ENCODE data around the gene TCFL5.

DNA sequence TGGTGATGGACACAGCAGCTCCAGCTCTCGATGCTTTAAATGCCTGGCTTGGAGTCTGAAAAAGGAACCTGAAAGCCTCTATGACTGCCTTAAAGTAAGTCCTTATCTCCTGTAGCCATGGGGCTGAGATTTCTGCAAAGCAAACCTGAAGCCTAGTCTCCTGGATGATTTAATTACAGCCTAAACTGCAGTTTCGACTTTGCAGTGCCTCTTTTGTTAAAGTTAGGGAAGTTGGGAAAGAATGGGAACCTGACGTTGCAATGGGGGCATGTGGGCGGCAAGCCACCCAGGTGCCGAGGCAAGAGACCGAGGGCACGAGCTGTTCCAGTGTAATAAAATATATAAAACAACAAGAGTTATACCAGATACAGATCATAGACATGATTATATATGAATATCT is 11.7 kb upstream of the TCFL5 start:
- TF ChIP-seq, protein P1, sequence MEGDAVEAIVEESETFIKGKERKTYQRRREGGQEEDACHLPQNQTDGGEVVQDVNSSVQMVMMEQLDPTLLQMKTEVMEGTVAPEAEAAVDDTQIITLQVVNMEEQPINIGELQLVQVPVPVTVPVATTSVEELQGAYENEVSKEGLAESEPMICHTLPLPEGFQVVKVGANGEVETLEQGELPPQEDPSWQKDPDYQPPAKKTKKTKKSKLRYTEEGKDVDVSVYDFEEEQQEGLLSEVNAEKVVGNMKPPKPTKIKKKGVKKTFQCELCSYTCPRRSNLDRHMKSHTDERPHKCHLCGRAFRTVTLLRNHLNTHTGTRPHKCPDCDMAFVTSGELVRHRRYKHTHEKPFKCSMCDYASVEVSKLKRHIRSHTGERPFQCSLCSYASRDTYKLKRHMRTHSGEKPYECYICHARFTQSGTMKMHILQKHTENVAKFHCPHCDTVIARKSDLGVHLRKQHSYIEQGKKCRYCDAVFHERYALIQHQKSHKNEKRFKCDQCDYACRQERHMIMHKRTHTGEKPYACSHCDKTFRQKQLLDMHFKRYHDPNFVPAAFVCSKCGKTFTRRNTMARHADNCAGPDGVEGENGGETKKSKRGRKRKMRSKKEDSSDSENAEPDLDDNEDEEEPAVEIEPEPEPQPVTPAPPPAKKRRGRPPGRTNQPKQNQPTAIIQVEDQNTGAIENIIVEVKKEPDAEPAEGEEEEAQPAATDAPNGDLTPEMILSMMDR (IDR thresholded peaks at IDR 0.05), result no peak
- TF ChIP-seq POLR2A (IDR thresholded peaks at IDR 0.05), result no peak

All from adrenal gland (tissue), 5 donors.